GM18499 (cell line): ENCODE measurements around the gene PDCD1LG2.
"Not testable (repeated sequence)": the region's sequence is repeated elsewhere in the genome, so short reads cannot be mapped to it uniquely, and the experiment has no call there.

ENCODE experiments used
- ATAC-seq: cut with Tn5 transposase; IDR thresholded peaks from one replicate; pipeline ENCODE4 v1.9.1; 2021; ENCODE audit warnings: moderate number of reproducible peaks; ENCODE audit not compliant: insufficient read depth, unreplicated experiment

PDCD1LG2 gene

DNA sequence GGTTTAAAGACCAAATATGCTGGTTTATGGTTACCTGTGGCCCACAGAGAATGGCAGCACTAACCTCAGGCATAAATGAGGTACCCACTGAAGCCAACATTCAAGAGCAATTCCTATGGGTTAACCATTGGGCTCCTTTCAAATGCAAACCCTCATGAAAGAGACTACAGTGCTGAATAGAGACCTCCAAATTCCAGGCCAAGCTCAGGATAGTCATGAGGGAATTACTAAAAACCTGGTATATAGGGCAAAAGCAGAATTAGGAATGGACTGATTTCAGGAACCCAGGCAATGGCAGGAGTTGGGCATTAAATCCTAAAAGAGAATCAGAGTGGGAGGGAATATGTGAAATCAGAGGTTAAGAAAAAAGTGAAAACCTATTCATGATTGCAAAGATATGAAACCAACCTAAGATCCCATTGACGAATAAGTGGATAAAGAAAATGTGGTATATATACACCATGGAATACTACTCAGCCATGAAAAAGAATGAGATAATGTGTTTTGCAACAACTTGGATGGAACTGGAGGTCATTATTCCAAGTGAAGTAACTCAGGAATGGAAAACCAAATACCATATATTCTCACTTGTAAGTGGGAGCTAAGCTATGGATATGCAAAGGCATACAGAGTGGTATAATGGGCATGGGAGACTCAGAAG lies 51.6 kb downstream of the PDCD1LG2 start:
- no peak for ATAC-seq

DNA sequence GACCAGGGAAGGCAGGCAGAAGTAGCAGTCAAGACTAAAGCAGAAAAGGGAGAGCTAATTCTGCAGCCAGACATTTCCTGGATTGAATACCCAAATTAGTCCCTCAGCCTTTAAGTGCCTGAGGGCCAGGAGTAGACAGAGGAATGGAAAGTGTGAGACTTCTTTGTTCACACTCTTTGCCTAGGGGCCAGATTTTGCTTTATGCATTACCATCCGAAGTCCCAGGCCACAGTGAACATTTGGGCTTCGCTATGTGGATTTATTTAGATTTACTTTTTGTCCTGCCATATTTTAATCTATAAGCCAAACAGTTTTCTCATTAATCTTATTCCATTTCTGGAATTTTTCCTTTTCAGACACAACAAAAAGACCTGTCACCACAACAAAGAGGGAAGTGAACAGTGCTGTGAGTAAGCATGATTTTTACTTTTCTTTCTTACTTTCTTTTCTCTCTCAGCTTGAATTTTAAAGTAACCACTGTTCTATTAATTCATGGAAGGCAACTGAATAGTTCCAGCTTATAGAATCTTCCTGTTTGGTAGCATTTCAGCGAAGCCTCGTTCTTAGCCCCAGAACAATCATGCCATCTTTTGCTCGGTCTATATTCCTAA lies 52.6 kb downstream of the PDCD1LG2 start:
- no peak for ATAC-seq

- no peak for ATAC-seq
These were observed 53.1 kb downstream of the PDCD1LG2 start for GRCh38 chr9:5563417-5563815.

GRCh38 chr9:5563886-5564285 lies 53.6 kb downstream of the PDCD1LG2 start:
- ATAC-seq, result no peak

- ATAC-seq, result no peak
These were observed 55.8 kb downstream of the PDCD1LG2 start for GRCh38 chr9:5566054-5566618.

DNA sequence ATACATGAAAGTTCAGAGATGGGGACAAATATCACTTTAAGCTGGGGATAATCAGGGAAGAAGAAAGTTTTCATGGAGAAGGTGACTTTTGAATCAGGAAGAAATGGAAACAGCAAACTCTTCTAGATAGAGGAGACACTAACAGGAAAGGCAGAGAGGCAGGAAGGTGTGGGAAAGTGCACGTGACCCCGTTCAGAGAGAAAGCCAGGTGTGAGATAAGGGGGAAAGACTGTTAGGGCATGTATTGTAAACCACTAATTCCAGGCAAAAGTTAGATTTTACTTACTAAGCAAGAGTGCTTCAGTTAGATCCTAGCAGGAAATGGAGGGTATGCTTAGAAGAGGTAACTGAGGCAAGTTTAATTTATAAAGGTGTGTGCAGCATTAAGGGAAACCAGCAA lies 58.5 kb downstream of the PDCD1LG2 start:
- no peak for ATAC-seq

GRCh38 chr9:5569409-5569808 lies 59.1 kb downstream of the PDCD1LG2 start:
- no peak for ATAC-seq

- no peak for ATAC-seq
These were observed 59.6 kb downstream of the PDCD1LG2 start for GRCh38 chr9:5569891-5570290.

DNA sequence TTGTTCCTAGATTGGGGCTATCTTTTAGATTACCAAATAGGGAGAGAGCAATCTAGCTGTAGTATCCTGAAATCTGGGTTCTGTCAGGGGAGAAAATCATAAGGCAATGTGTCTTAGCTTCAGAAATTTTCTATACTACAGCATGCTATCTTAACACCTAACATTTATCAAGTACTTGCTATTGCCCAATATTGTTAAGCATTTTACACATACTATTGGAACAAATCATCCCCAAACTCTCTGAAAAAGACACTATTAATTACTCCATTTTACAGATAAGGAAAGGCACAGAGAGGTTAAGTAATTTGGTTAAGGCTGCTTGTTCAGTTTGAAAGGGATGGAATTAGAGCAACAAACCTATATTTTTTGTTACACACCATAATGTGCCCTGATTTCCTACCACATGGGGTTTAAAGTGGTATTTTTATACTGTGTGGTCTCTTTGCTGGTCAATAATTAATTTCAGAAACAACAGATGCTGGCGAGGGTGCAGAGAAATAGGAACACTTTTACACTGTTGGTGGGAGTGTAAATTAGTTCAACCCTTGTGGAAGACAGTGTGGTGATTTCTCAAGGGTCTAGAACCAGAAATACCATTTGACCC lies 61.4 kb downstream of the PDCD1LG2 start:
- no peak for ATAC-seq

DNA sequence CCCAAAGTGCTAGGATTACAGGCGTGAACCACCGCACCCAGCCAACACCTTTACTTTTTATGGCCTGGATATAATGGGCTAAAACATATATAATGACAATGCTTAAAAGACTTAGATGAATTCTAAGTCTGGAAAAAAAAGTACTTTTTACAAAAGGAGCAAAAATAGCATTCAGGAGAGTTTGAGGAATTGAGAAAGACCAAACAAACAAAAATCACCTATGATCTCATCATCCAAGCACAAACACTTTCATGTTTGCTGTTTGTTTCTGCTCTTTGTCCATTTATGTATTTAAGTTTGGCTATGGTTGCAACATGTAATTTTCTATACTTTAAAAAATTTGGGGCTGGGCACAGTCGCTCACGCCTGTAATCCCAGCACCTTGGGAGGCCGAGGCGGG lies 63.8 kb downstream of the PDCD1LG2 start:
- ATAC-seq, result no peak

GRCh38 chr9:5575000-5575399 lies 64.7 kb downstream of the PDCD1LG2 start:
- no peak for ATAC-seq

GRCh38 chr9:5577225-5577624 lies 66.9 kb downstream of the PDCD1LG2 start:
- ATAC-seq, result no peak

- no peak for ATAC-seq
These were observed 67.8 kb downstream of the PDCD1LG2 start for GRCh38 chr9:5578018-5578697.

DNA sequence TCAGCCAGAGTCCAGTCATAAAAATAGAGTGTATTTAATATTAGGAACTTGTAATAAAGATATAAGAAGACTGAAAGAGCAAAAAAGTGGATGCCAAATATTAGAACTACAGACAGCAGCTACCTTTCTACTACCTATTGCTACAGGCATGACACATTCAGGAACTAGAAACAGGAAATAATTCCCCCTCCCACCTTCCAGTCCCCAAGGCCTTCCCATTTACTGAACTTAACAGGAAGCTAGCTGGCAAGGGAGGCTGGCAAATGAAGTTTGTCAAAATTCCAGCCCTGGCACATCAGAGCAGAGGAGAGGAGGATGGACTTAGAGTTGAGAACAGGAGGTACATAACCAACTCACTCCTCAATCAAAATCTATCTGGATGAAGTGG lies 68.4 kb downstream of the PDCD1LG2 start:
- no peak for ATAC-seq

GRCh38 chr9:5579881-5580280 lies 69.5 kb downstream of the PDCD1LG2 start:
- no peak for ATAC-seq

DNA sequence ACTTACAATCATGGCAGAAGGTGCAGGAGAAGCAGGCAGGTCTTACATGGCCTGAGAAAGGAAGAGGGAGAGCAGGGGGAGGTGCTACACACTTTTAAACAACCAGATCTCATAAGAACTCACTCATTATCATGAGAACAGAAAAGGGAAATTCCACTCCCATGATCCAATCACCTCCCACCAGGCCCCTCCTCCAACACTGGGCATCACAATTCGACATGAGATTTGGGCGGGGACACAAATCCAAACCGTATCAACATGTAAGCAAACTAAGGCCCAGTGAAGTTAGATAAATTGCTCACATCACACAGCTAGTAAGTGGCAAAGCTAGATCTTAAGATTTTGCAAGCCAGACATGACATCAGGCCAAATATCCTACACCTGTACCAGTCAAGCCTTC lies 70.3 kb downstream of the PDCD1LG2 start:
- ATAC-seq, result no peak

DNA sequence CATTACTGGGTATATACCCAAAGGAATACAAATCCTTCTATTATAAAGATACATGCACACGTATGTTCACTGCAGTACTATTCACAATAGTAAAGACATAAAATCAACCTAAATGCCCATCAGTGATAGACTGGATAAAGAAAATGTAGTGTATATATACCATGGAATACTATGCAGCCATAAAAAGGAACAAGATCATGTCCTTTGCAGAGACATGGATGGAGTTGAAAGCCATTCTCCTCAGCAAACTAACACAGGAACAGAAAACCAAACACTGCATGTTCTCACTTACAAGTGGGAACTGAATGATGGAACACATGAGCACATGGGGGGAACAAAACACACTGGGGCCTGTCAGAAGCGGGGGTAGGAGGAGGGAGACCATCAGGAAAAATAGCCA lies 71.4 kb downstream of the PDCD1LG2 start:
- ATAC-seq, result not testable (repeated sequence)

GRCh38 chr9:5582835-5583195 lies 72.5 kb downstream of the PDCD1LG2 start:
- peak; percentile 31 for ATAC-seq

DNA sequence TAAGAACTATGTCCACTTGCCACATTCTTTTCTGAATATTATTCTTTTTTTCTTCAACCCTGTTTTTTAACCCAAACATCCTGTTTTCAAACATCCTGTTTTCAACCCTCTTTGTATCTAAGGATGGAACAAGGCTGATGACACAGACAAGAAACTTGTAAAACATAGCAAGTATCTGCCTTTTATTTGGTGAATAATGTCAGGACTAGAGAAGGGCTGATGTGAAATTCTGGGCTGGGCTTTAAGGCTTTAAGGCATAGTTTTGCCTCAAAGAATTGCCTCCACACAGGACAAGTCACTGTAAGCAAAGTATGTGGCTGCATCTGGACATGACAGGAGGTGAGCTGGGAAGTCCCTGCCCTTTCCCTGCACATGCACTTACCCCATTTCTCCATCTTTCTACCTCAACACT lies 76.1 kb downstream of the PDCD1LG2 start:
- no peak for ATAC-seq

- no peak for ATAC-seq
These were observed 76.7 kb downstream of the PDCD1LG2 start for GRCh38 chr9:5587024-5587423.

GRCh38 chr9:5592231-5592630 lies 81.9 kb downstream of the PDCD1LG2 start:
- no peak for ATAC-seq
